ENCODE data around the gene NFIB. TPM values are rescaled to one million over a fixed set of nuclear protein-coding genes. Genes with fewer than 3 reads are reported as not detected.

NFIB gene
- total RNA-seq, 1 experiment from 2014 or later: 18.6 TPM

DNA sequence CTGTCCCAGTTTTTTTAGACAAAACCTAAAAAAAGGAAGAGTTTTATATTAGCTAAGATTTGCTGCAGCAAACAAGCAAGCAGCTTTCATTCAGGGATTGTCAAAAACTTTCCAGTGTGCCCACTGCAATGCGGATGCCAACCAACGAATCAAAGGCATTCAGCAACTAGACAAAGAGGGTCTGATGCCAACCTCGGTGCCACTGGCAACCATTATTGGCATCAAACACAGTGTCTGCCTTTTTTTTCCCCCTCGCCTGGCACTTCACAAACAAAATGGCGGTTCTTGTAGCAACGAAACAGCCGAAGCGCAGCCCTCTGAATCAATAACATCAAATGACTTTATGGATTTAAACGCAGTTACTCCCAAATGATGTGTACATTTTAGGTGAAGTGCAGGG lies 10.4 kb downstream of the NFIB start:
- H4K20me1 ChIP-seq (ENCODE audit: low read length): peaks cover 6% of the 10 kb centered on the region; the same call in 1 of the 2 replicates
- peaks cover 11% of the 10 kb centered on the region for H3K4me1 ChIP-seq (ENCODE audit: insufficient read depth, low read length)
- H3K4me2 ChIP-seq (ENCODE audit: low read length): no peak overlapping the region
- ATAC-seq: no peak
- H3F3A ChIP-seq (ENCODE audit: low read length, unreplicated experiment): no peaks in the 10 kb centered on the region
- peaks cover 28% of the 10 kb centered on the region for H3K36me3 ChIP-seq (ENCODE audit: low read depth, low read length)
- no peak for TF ChIP-seq EZH2 (IDR thresholded peaks at IDR 0.05; ENCODE audit: low read length, unreplicated experiment)
- TF ChIP-seq, protein P1, sequence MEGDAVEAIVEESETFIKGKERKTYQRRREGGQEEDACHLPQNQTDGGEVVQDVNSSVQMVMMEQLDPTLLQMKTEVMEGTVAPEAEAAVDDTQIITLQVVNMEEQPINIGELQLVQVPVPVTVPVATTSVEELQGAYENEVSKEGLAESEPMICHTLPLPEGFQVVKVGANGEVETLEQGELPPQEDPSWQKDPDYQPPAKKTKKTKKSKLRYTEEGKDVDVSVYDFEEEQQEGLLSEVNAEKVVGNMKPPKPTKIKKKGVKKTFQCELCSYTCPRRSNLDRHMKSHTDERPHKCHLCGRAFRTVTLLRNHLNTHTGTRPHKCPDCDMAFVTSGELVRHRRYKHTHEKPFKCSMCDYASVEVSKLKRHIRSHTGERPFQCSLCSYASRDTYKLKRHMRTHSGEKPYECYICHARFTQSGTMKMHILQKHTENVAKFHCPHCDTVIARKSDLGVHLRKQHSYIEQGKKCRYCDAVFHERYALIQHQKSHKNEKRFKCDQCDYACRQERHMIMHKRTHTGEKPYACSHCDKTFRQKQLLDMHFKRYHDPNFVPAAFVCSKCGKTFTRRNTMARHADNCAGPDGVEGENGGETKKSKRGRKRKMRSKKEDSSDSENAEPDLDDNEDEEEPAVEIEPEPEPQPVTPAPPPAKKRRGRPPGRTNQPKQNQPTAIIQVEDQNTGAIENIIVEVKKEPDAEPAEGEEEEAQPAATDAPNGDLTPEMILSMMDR (conservative IDR thresholded peaks at IDR 0.05; ENCODE audit: low read depth, low read length): no peak
- no peak for TF ChIP-seq EZH2phosphoT487 (IDR thresholded peaks at IDR 0.05; ENCODE audit: borderline replicate concordance, low read length)
- no peak overlapping the region for H3K27ac ChIP-seq (ENCODE audit: low read length)
- no peaks in the 10 kb centered on the region for H3K9me2 ChIP-seq (replicated peaks; ENCODE audit: low read length)
- BruUV-seq (replicated peaks): no TSS peak
- H2AFZ ChIP-seq (ENCODE audit: low read length): no peak overlapping the region
- no peak overlapping the region for H3K9ac ChIP-seq (ENCODE audit: low read length)
- no peaks in the 10 kb centered on the region for H3K9me3 ChIP-seq (ENCODE audit: low read length)
- intact Hi-C loops (cut with micrococcal nuclease): no loop called here
- H3K4me3 ChIP-seq (ENCODE audit: low read length): no peak overlapping the region
- no peaks in the 10 kb centered on the region for H3K27me3 ChIP-seq (ENCODE audit: low read length)
- H3K79me2 ChIP-seq (ENCODE audit: low read length): peaks cover 95% of the 10 kb centered on the region
- CTCF ChIA-PET: interaction anchor here (0.6 kb wide), 1 partner anchor 130 kb away, joined by 3 read pairs; no protein-coding TSS in a partner anchor
- POLR2A ChIA-PET (ENCODE audit: unreplicated experiment): no interaction called here
- DNase-seq: no peak

DNA sequence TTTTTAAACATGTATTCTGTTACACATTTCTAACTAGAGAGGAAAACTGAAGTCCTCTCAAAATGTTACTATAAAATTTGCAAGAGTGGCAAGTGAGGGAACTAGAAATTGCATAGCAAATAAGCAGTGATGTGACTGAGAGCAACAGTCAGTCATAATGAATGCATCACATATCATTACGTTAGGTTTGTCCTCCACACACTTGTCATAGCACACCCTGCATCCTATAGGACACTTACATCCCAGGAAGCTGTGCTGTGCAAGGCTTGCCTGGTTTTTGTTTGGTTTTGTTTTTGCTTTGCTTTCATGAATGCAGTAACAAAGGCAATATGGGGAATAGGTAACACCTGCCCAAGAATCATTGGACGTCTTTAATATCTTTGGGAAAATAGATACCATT lies 10.8 kb downstream of the NFIB start:
- H2AFZ ChIP-seq (ENCODE audit: low read length): no peak overlapping the region
- ATAC-seq: no peak
- H3K9me2 ChIP-seq (replicated peaks; ENCODE audit: low read length): no peaks in the 10 kb centered on the region
- no peaks in the 10 kb centered on the region for H3F3A ChIP-seq (ENCODE audit: low read length, unreplicated experiment)
- H3K9ac ChIP-seq (ENCODE audit: low read length): no peak overlapping the region
- H4K20me1 ChIP-seq (ENCODE audit: low read length): 0 out of 2 replicates have a peak, but pooled peaks cover 3% of the 10 kb centered on the region
- POLR2A ChIA-PET (ENCODE audit: unreplicated experiment): no interaction called here
- BruUV-seq (replicated peaks): no TSS peak
- no peaks in the 10 kb centered on the region for H3K27me3 ChIP-seq (ENCODE audit: low read length)
- H3K27ac ChIP-seq (ENCODE audit: low read length): no peak overlapping the region
- no peak for TF ChIP-seq EZH2phosphoT487 (IDR thresholded peaks at IDR 0.05; ENCODE audit: borderline replicate concordance, low read length)
- TF ChIP-seq, protein P1 (conservative IDR thresholded peaks at IDR 0.05; ENCODE audit: low read depth, low read length): no peak
- TF ChIP-seq EZH2 (IDR thresholded peaks at IDR 0.05; ENCODE audit: low read length, unreplicated experiment): no peak
- H3K36me3 ChIP-seq (ENCODE audit: low read depth, low read length): peaks cover 28% of the 10 kb centered on the region
- peaks cover 11% of the 10 kb centered on the region for H3K4me1 ChIP-seq (ENCODE audit: insufficient read depth, low read length)
- H3K4me2 ChIP-seq (ENCODE audit: low read length): no peak overlapping the region
- CTCF ChIA-PET: interaction anchor here (0.6 kb wide), 1 partner anchor 131 kb away, joined by 3 read pairs; no protein-coding TSS in a partner anchor
- H3K79me2 ChIP-seq (ENCODE audit: low read length): peaks cover 95% of the 10 kb centered on the region
- no peaks in the 10 kb centered on the region for H3K9me3 ChIP-seq (ENCODE audit: low read length)
- intact Hi-C loops (cut with micrococcal nuclease): no loop called here
- no peak overlapping the region for H3K4me3 ChIP-seq (ENCODE audit: low read length)
- DNase-seq: no peak

DNA sequence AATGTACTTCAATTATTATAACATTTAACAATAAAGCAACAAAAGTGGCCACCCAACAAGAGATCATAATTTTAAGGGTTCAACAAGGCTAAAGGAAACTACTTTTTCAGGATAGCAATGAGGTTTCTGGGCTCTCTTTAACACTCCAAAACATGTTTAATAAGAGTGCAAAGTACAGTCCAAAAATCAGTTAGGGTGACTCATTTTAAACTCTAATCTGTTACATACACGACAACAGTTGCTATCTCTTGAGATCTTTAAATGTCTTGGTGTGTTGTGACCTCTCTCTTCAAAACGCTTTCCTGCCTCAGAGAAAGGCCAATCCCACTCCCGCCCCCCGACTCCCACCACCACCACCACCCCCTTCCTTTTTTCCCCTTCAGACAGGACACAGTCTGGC lies 11.5 kb downstream of the NFIB start:
- TF ChIP-seq EZH2phosphoT487 (IDR thresholded peaks at IDR 0.05; ENCODE audit: borderline replicate concordance, low read length) (no peak), EZH2 (IDR thresholded peaks at IDR 0.05; ENCODE audit: low read length, unreplicated experiment) (no peak)
- TF ChIP-seq, protein P1 (conservative IDR thresholded peaks at IDR 0.05; ENCODE audit: low read depth, low read length): no peak
- Histone ChIP-seq H3K79me2 (ENCODE audit: low read length) (peaks cover 95% of the 10 kb centered on the region), H3K36me3 (ENCODE audit: low read depth, low read length) (peaks cover 28% of the 10 kb centered on the region), H3K27me3 (ENCODE audit: low read length) (no peaks in the 10 kb centered on the region), H3K27ac (ENCODE audit: low read length) (no peak overlapping the region), H4K20me1 (ENCODE audit: low read length) (0 out of 2 replicates have a peak, but pooled peaks cover 3% of the 10 kb centered on the region), H3K4me1 (ENCODE audit: insufficient read depth, low read length) (peaks cover 11% of the 10 kb centered on the region), H3K9me3 (ENCODE audit: low read length) (no peaks in the 10 kb centered on the region), H3K9ac (ENCODE audit: low read length) (no peak overlapping the region), H3K4me3 (ENCODE audit: low read length) (no peak overlapping the region), H3F3A (ENCODE audit: low read length, unreplicated experiment) (no peaks in the 10 kb centered on the region), H2AFZ (ENCODE audit: low read length) (no peak overlapping the region), H3K9me2 (replicated peaks; ENCODE audit: low read length) (no peaks in the 10 kb centered on the region), H3K4me2 (ENCODE audit: low read length) (no peak overlapping the region)
- intact Hi-C loops (cut with micrococcal nuclease): no loop called here
- POLR2A ChIA-PET (ENCODE audit: unreplicated experiment): no interaction called here
- DNase-seq: no peak
- CTCF ChIA-PET: no interaction called here
- ATAC-seq: no peak; the same call in 1 of the 2 replicates
- BruUV-seq (replicated peaks): no TSS peak

All from PC-3 (cell line).